Stimulated activated CD8-positive, alpha-beta memory T cell treated with anti-CD3 and anti-CD28 coated beads, Interleukin-15, amount 100 ng/mL, for 48 hours (primary cell): ENCODE data around the gene COL4A3.
A peak's percentile ranks its signal among the peaks of the same experiment; 100 is the strongest.

ENCODE experiments used
- DNase-seq, 2 donors: peaks; one replicate each; pipeline ENCODE4 v3.0.0-alpha.2; 2020; ENCODE audit warnings: low read depth in 2 of 2

Gene COL4A3

DNA sequence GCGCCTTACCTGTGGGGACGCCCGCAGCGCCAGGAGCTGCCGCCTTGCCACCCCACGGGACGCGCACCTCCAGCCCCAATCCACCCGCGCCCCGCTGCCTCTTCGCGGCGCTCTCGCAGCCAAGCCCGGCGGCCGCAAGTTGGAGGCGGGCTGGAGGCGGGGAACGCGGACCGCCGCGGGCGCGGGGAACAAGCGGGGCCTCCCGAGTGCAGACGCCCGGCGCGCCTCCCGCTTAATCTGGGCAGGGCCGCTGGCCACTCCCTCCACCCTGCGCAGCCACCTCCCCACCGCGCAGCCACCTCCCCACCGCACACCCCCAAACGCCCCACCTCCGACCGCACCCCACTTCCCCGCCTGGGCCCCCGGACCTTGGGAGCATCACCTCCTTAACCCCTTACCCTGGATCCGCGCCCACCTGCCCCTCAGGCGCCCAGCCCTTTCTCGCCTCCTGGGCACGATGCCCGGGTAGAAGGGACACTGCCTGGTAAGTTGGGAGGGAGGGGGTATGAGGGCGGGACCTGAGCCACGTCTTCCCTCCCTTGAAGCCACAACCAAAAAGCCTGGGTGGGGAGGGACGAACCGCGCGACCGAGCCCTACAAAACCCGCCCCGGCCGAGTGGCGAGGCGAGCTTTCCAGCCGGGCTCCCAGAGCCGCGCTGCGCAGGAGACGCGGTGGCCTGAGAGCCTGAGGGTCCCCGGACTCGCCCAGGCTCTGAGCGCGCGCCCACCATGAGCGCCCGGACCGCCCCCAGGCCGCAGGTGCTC lies at the start of gene COL4A3, which contains the start of gene COL4A4:
Gene COL4A3, plus strand, starts transcription at position 627 of the 765 bp plus-strand sequence. Its CDS starts 103 bp downstream, at position 730.
Gene COL4A4, minus strand, starts transcription at position 208 of the 765 bp plus-strand sequence. CDS start 16,722 bp downstream, outside the sequence.
- DNase-seq: peak in 1 of 2 donors; percentile 9

- no peak for DNase-seq
Observed at GRCh38 chr2:227115761-227116160, 48.7 kb upstream of the COL4A3 start.

DNA sequence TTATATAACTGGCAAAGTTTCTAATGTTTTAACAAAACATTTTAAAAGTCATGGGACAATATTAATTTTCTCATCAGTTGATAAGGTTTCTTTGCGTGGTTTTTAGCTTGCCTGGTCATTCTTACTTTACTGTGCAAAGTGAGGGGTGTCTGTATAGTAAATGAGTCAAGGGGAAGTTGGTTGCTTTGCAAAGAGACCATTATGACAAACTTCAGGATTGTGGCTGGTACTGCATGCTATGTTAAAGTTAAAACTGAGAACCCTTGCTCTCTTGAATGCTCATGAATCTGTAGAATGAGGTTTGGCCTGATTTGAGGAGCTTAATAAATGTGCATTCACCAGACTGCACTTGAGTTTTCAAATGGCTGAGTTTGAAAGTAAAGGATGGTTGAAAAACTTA lies 47.4 kb upstream of the COL4A3 start:
- DNase-seq: no peak

DNA sequence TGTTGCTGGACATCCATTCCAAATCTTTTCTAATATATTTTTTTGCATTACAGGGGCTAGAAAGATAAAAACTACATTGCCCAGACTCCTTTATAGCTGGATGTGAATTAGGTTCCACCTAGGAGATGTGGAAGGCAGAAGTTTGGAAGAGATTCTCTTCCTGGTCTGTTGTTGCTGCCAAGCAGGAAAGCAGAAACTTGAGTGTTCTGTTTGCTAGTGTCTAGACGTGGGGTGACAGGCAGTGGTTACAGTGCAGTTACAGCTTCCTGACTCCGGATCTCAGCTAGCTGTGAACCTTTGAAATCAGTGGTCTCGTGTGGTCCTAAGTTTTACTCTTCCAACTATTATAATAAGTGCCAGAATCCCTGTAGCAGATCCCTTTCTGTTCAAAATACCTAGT lies 46.6 kb upstream of the COL4A3 start:
- DNase-seq: no peak

DNA sequence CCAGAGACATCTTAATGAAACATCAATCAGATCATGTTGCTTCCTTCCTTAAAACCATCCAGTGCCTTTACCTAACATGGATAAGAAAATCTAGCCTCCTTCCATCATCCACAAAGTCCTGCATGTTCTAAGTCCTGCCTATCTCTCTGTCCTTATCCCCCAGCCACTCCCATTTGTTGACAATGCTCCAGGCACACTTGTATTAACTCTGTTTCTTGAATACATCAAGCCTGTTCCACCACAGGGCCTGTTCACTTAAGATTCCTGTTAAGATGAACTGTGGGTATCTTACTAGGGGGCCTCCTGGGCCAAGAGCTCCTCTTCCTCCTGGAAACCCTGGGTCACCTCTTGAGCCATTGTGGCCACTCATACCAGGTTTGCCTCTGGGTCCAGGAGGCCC lies 46.1 kb upstream of the COL4A3 start:
- DNase-seq: no peak

GRCh38 chr2:227123697-227124096 lies 40.7 kb upstream of the COL4A3 start:
- DNase-seq: no peak

GRCh38 chr2:227124811-227125210 lies 39.6 kb upstream of the COL4A3 start:
- no peak for DNase-seq

GRCh38 chr2:227125506-227125905 lies 38.9 kb upstream of the COL4A3 start:
- no peak for DNase-seq

GRCh38 chr2:227127201-227127600 lies 37.2 kb upstream of the COL4A3 start:
- no peak for DNase-seq

- no peak for DNase-seq
Observed at GRCh38 chr2:227130636-227131035, 33.8 kb upstream of the COL4A3 start.

- DNase-seq: no peak
Observed at GRCh38 chr2:227132986-227133385, 31.4 kb upstream of the COL4A3 start.

DNA sequence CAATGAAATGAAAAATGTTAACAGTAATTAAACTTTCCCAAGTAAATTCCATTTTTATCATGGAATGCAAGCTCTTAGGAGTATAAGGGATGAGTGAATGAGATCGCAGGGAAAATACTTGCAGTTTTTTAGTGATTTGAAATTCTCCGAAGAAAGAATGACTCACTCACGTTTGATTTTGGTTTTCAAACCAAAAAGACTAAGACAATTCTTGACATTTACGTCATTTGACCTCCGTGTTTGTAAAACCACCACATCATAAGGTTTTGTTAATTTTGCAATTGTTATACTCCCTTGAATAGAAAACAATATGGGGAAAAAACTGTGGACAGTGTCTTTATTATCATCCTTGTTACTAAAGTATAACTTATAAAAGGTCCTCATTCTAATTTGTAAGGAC lies 29.8 kb upstream of the COL4A3 start:
- no peak for DNase-seq

DNA sequence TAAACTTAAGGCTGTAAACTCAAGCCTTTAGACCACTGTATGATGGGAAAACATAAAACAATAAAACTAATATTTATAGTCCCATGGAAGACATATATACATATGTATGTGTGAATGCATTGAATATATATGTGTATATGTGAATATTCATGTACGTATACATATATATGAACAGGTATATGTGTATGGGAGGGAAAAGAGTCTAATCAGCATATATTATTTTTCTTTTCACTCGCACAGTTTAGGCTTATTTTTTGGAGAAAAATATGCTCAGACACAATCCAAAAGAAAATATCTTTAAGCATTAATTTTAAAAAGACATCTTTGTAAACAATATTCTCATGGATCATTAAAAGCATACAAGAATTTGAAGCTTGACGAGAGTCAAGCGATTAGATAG lies 23.1 kb upstream of the COL4A3 start:
- no peak for DNase-seq

DNA sequence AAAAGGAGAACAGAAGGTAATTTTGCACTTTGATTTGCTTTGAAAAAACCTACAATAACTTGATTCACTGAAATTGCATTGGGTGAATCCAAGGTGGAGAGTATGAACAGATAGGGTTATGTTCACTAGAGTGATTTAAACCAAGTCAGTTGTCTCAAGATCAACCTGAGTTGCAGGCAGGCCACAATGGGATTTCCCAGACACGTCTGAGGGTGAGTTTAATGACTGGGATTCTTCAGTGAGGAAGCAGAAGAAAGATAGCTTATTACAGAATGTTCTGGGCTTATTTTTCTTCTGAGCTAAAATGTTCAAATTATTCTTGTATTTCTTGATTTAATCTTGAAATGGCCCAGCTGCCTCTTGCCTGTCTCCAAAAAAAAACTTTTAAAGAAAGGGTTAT lies 20.5 kb upstream of the COL4A3 start:
- no peak for DNase-seq

GRCh38 chr2:227146456-227146855 lies 18.0 kb upstream of the COL4A3 start:
- no peak for DNase-seq

DNA sequence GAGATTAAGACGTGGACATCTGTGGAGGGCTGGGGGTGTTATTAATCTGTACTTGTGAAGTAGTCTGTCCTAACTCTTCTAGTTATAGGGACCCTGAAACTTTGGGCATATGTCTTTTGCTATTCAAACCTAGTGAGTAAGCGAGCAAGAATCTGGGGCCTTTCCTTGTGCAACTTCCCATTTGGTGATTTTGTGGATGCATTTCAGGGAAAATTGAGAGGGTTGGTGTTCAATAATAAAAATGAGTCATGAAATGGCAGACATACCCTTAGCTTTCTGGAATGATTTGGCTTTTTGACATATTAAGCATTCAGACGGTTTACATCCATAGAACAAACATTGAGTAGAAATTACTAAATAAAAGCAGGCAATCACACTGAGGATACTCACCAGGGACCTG lies 17.4 kb upstream of the COL4A3 start:
- DNase-seq: no peak

- DNase-seq: no peak
Observed at GRCh38 chr2:227148106-227148505, 16.3 kb upstream of the COL4A3 start.

- no peak for DNase-seq
Observed at GRCh38 chr2:227150222-227150936, 14.0 kb upstream of the COL4A3 start.

- no peak for DNase-seq
Observed at GRCh38 chr2:227152093-227152766, 12.2 kb upstream of the COL4A3 start.

DNA sequence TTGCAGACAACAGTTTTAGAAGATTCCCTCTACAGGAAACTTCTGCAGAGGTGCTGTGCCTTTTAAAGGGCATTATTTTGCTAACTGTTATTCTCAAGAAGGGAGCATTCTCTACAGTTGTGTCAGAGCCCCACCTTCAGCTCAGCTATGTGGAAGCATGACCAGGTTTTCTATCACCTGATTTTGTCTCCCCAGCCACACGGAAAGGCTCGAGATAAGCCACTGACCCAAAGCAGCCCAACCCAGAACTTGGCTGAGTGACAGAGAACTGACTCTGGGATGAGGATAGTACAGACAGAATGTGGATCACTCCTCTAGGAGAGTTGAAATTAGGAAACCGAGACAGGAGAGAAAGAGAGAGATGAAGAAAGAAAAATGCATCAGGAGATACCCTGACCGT lies 11.1 kb upstream of the COL4A3 start:
- DNase-seq: no peak

GRCh38 chr2:227153758-227154486 lies 10.5 kb upstream of the COL4A3 start:
- DNase-seq: no peak
